HEK293 (cell line): ENCODE measurements around the gene MYOZ3.
A peak's percentile ranks its signal among the peaks of the same experiment; 100 is the strongest.

ENCODE experiments used
- CTCF ChIA-PET: fragments of 350-600 bp; formaldehyde crosslinking; extraction: SDS; loops from one replicate; lab custom pipeline; 2021; ENCODE audit warnings: antibody characterized with exemption; lab: Yijun Ruan, JAX
- POLR2A ChIA-PET: fragments of 300-600 bp; formaldehyde crosslinking; extraction: SDS; loops from one replicate; lab custom pipeline; 2020; ENCODE audit warnings: antibody characterized with exemption, inconsistent platforms; lab: Yijun Ruan, JAX
- H3K27ac ChIP-seq: fragments of 200-500 bp; sonication (Bioruptor generic); 2 replicates; pipeline ENCODE4 v1.5.1; 2014; ENCODE audit warnings: low read depth, low read length, control low read depth, inconsistent platforms; ENCODE audit errors: extremely low read depth
- H3K36me3 ChIP-seq, 2 experiments: fragments of 200-500 bp in 1 of 2; sonication (Bioruptor generic) in 1 of 2; 1 replicate in 1 of 2; 2 replicates in 1 of 2; pipeline ENCODE4 v1.5.1; 2014 to 2017; ENCODE audit warnings: inconsistent platforms in 2 of 2, low read length in 2 of 2; ENCODE audit not compliant: control insufficient read depth in 2 of 2, insufficient read depth in 1 of 2
- H3K4me1 ChIP-seq: fragments of 200-500 bp; sonication (Bioruptor generic); 2 replicates; pipeline ENCODE4 v1.5.1; 2014; ENCODE audit warnings: mild to moderate bottlenecking, low read length, inconsistent platforms; ENCODE audit not compliant: control insufficient read depth, insufficient read depth
- H3K4me3 ChIP-seq: 2 replicates; pipeline ENCODE4 v1.5.1; 2011; ENCODE audit warnings: low read depth, mild to moderate bottlenecking, control low read depth, low read length, moderate library complexity
- H3K9me3 ChIP-seq: fragments of 200-500 bp; sonication (Bioruptor generic); 2 replicates; pipeline ENCODE4 v1.5.1; 2014; ENCODE audit warnings: low read depth, low read length, inconsistent platforms; ENCODE audit not compliant: control insufficient read depth, insufficient read depth
- CTCF ChIP-seq: fragments of 450-650 bp; formaldehyde crosslinking; IDR thresholded peaks from 2 replicates; pipeline ENCODE4 v1.5.1; 2016; ENCODE audit warnings: missing biosample characterization, missing genetic modification characterization
- HOXA7 ChIP-seq: sonication (generic); formaldehyde crosslinking; IDR thresholded peaks from 2 replicates; pipeline ENCODE4 v1.8.1; 2022; ENCODE audit warnings: missing genetic modification reagents, borderline replicate concordance
- KLF9 ChIP-seq: fragments of 450-650 bp; formaldehyde crosslinking; IDR thresholded peaks from 2 replicates; pipeline ENCODE4 v1.5.1; 2016; ENCODE audit warnings: missing biosample characterization, missing genetic modification characterization, low read depth
- RBAK ChIP-seq: fragments of 450-650 bp; formaldehyde crosslinking; IDR thresholded peaks from 2 replicates; pipeline ENCODE4 v1.5.1; 2016; ENCODE audit warnings: missing biosample characterization, missing genetic modification characterization
- REPIN1 ChIP-seq: fragments of 450-650 bp; formaldehyde crosslinking; IDR thresholded peaks from 2 replicates; pipeline ENCODE4 v1.5.1; 2017; ENCODE audit warnings: missing biosample characterization, missing genetic modification characterization, low read depth
- TCF7L2 ChIP-seq: IDR thresholded peaks from 2 replicates; pipeline ENCODE4 v1.6.1; 2011; ENCODE audit warnings: low read depth, mild to moderate bottlenecking, inconsistent platforms, low read length, moderate library complexity, borderline replicate concordance
- ZFHX2 ChIP-seq: fragments of 450-650 bp; formaldehyde crosslinking; conservative IDR thresholded peaks from 2 replicates; pipeline ENCODE4 v1.5.1; 2016; ENCODE audit warnings: missing biosample characterization, missing genetic modification characterization
- ZNF121 ChIP-seq: fragments of 450-650 bp; formaldehyde crosslinking; IDR thresholded peaks from 2 replicates; pipeline ENCODE4 v1.5.1; 2016; ENCODE audit warnings: missing biosample characterization, missing genetic modification characterization
- ZNF19 ChIP-seq: fragments of 450-650 bp; formaldehyde crosslinking; IDR thresholded peaks from 2 replicates; pipeline ENCODE4; 2016; ENCODE audit warnings: missing biosample characterization, missing genetic modification characterization, low read depth
- ZNF350 ChIP-seq: fragments of 450-650 bp; formaldehyde crosslinking; IDR thresholded peaks from 2 replicates; pipeline ENCODE4 v1.5.0; 2017; ENCODE audit warnings: missing biosample characterization, mild to moderate bottlenecking, missing genetic modification characterization
- ZNF654 ChIP-seq: fragments of 450-650 bp; formaldehyde crosslinking; IDR thresholded peaks from 2 replicates; pipeline ENCODE4 v1.5.1; 2016; ENCODE audit warnings: low read depth, missing biosample characterization, missing genetic modification characterization

MYOZ3 gene

GRCh38 chr5:150710165-150710564 is 49.1 kb downstream of the MYOZ3 start:
- ChIA-PET CTCF (interaction anchor here (1.3 to 1.8 kb wide), 3 partner anchors 46 to 152 kb away, joined by 3 to 18 read pairs (median 5); no protein-coding TSS in a partner anchor), POLR2A (interaction anchor here (0.6 kb wide), 1 partner anchor 10 kb away, joined by 3 read pairs; no protein-coding TSS in a partner anchor)
- H3K9me3 ChIP-seq: no peaks in the 10 kb centered on the region
- no peak overlapping the region for H3K4me3 ChIP-seq
- peaks cover 4% of the 10 kb centered on the region; the same call in 1 of the 2 replicates for H3K4me1 ChIP-seq
- no peak for TF ChIP-seq ZNF19 (tag by site-specific recombination)
- TF ChIP-seq ZNF654 (tag by site-specific recombination): peak; percentile 25
- TF ChIP-seq CTCF (tag by site-specific recombination): 0 out of 2 replicates have a peak, but pooled peaks have one; percentile 23
- H3K36me3 ChIP-seq: peaks cover 50 to 69% of the 10 kb centered on the region in 2 experiments
- H3K27ac ChIP-seq: no peak overlapping the region

- H3K4me1 ChIP-seq: no peaks in the 10 kb centered on the region
- H3K27ac ChIP-seq: no peak overlapping the region
- no peak for TF ChIP-seq ZNF350 (tag by site-specific recombination)
- no peak for TF ChIP-seq ZNF121
- TF ChIP-seq TCF7L2: no peak
- TF ChIP-seq HOXA7 (CRISPR knock-in tag): no peak
- no peak for TF ChIP-seq RBAK
- TF ChIP-seq KLF9: no peak
- TF ChIP-seq REPIN1 (tag by site-specific recombination): no peak
- TF ChIP-seq ZFHX2: no peak
- ChIA-PET POLR2A (no interaction called here), CTCF (no interaction called here)
- H3K9me3 ChIP-seq: no peaks in the 10 kb centered on the region
- H3K4me3 ChIP-seq: no peak overlapping the region
- H3K36me3 ChIP-seq: peaks cover 52 to 83% of the 10 kb centered on the region in 2 experiments
Measured at GRCh38 chr5:150723845-150724244, 62.8 kb downstream of the MYOZ3 start.
